IMR-90 (cell line): ENCODE results near the gene FAAP20. TPM values are rescaled to one million over a fixed set of nuclear protein-coding genes. Genes with fewer than 3 reads are reported as not detected.
A peak's percentile ranks its signal among the peaks of the same experiment; 100 is the strongest.

Experiments used
- ATAC-seq: fragments of 200-7000 bp; cut with Tn5 transposase; 2 replicates; pipeline ENCODE4 v1.9.1; 2020; ENCODE audit warnings: low read depth, mild to moderate bottlenecking, moderate library complexity
- BruUV-seq: library from RNA; stranded (reverse); fragments of 400-500 nt; replicated peaks from 2 replicates; lab custom pipeline; 2021; lab: Mats Ljungman, UMichigan
- CTCF ChIA-PET: fragments of 300-600 bp; formaldehyde crosslinking; extraction: SDS; loops from one replicate; lab custom pipeline; 2021; ENCODE audit warnings: antibody characterized with exemption; lab: Yijun Ruan, JAX
- POLR2A ChIA-PET: fragments of 300-600 bp; sonication (Branson Sonifier 250); formaldehyde crosslinking; loops from one replicate; lab custom pipeline; 2022; ENCODE audit warnings: antibody characterized with exemption; ENCODE audit not compliant: unreplicated experiment; lab: Charles Lee
- DNase-seq: peaks from one replicate; pipeline ENCODE4 v3.0.0; 2013
- H2AFZ ChIP-seq: replicated peaks from 2 replicates; pipeline ENCODE3; 2013; ENCODE audit warnings: low read length, mild to moderate bottlenecking; ENCODE audit not compliant: poor library complexity
- H2AK5ac ChIP-seq: 2 replicates; pipeline ENCODE4 v1.6.1; 2013; ENCODE audit warnings: low read depth, low read length, inconsistent platforms
- H2AK9ac ChIP-seq: replicated peaks from 2 replicates; pipeline ENCODE3; 2013; ENCODE audit warnings: mild to moderate bottlenecking, low read depth, low read length, moderate library complexity; ENCODE audit not compliant: poor library complexity
- H2BK120ac ChIP-seq: 2 replicates; pipeline ENCODE4 v1.6.1; 2013; ENCODE audit warnings: low read depth, low read length, inconsistent platforms
- H2BK15ac ChIP-seq: 3 replicates; pipeline ENCODE4 v1.6.1; 2013; ENCODE audit warnings: low read depth, low read length, inconsistent platforms
- H2BK20ac ChIP-seq: 2 replicates; pipeline ENCODE4 v1.6.1; 2013; ENCODE audit warnings: low read depth, mild to moderate bottlenecking, inconsistent platforms, low read length, moderate library complexity
- H2BK5ac ChIP-seq: 2 replicates; pipeline ENCODE4 v1.6.1; 2013; ENCODE audit warnings: mild to moderate bottlenecking, low read depth, low read length, inconsistent platforms; ENCODE audit not compliant: poor library complexity, severe bottlenecking
- H3K14ac ChIP-seq: replicated peaks from 2 replicates; pipeline ENCODE4 v1.6.1; 2013; ENCODE audit warnings: low read depth, low read length, inconsistent platforms
- H3K18ac ChIP-seq: 2 replicates; pipeline ENCODE4 v1.6.1; 2013; ENCODE audit warnings: low read depth, low read length, control low read depth
- H3K23ac ChIP-seq: 2 replicates; pipeline ENCODE4 v1.6.1; 2013; ENCODE audit warnings: low read depth, low read length, inconsistent platforms
- H3K27ac ChIP-seq: 2 replicates; pipeline ENCODE4 v1.5.1; 2013; ENCODE audit warnings: mild to moderate bottlenecking, control low read depth, low read length; ENCODE audit not compliant: insufficient read depth
- H3K27me3 ChIP-seq: 2 replicates; pipeline ENCODE4 v1.6.1; 2013; ENCODE audit warnings: low read length; ENCODE audit not compliant: control insufficient read depth, insufficient read depth
- H3K36me3 ChIP-seq: 2 replicates; pipeline ENCODE4 v1.6.1; 2013; ENCODE audit warnings: low read length, mixed read lengths; ENCODE audit not compliant: control insufficient read depth, insufficient read depth
- H3K4ac ChIP-seq: 2 replicates; pipeline ENCODE4 v1.6.1; 2013; ENCODE audit warnings: low read depth, low read length, inconsistent platforms
- H3K4me1 ChIP-seq: 2 replicates; pipeline ENCODE4 v1.6.1; 2013; ENCODE audit warnings: low read length, mixed read lengths; ENCODE audit not compliant: control insufficient read depth, insufficient read depth
- H3K4me2 ChIP-seq: 2 replicates; pipeline ENCODE4 v1.6.1; 2013; ENCODE audit warnings: low read depth, mild to moderate bottlenecking, control low read depth, low read length, moderate library complexity
- H3K4me3 ChIP-seq: 2 replicates; pipeline ENCODE4 v1.5.1; 2013; ENCODE audit warnings: low read depth, mild to moderate bottlenecking, control low read depth, low read length, moderate library complexity; ENCODE audit not compliant: insufficient read depth
- H3K56ac ChIP-seq: 2 replicates; pipeline ENCODE4 v1.6.1; 2013; ENCODE audit warnings: low read length, inconsistent platforms; ENCODE audit not compliant: insufficient read depth; ENCODE audit errors: extremely low read depth
- H3K79me1 ChIP-seq, 2 experiments: 2 replicates each; pipeline ENCODE4 v1.6.1; 2013; ENCODE audit warnings: low read length in 2 of 2, inconsistent platforms in 1 of 2, low read depth in 1 of 2
- H3K9ac ChIP-seq: 2 replicates; pipeline ENCODE4 v1.6.1; 2013; ENCODE audit warnings: low read depth, low read length, control low read depth
- H3K9me1 ChIP-seq: 2 replicates; pipeline ENCODE4 v1.6.1; 2013; ENCODE audit warnings: low read length, inconsistent platforms; ENCODE audit not compliant: insufficient read depth
- H3K9me3 ChIP-seq: 2 replicates; pipeline ENCODE4 v1.6.1; 2013; ENCODE audit warnings: low read length; ENCODE audit not compliant: control insufficient read depth, insufficient read depth
- H4K20me1 ChIP-seq: 2 replicates; pipeline ENCODE4 v1.6.1; 2013; ENCODE audit warnings: low read length, inconsistent platforms; ENCODE audit not compliant: insufficient read depth
- H4K5ac ChIP-seq: 2 replicates; pipeline ENCODE4 v1.6.1; 2013; ENCODE audit warnings: mild to moderate bottlenecking, low read depth, low read length, control low read depth
- H4K8ac ChIP-seq, 2 experiments: 2 replicates each; pipeline ENCODE4 v1.6.1; 2013; ENCODE audit warnings: low read depth in 2 of 2, low read length in 2 of 2, control low read depth in 1 of 2, inconsistent platforms in 1 of 2
- H4K91ac ChIP-seq: 2 replicates; pipeline ENCODE4 v1.6.1; 2013; ENCODE audit warnings: low read depth, low read length, inconsistent platforms; ENCODE audit not compliant: insufficient read depth
- BHLHE40 ChIP-seq: fragments of 150-350 bp; IDR thresholded peaks from 2 replicates; pipeline ENCODE4 v1.6.1; 2016; ENCODE audit warnings: mild to moderate bottlenecking, low read depth, low read length
- CEBPB ChIP-seq: IDR thresholded peaks from 2 replicates; pipeline ENCODE4 v1.6.1; 2012; ENCODE audit warnings: low read depth, low read length, improper control_type of control experiment
- CHD1 ChIP-seq: IDR thresholded peaks from 2 replicates; pipeline ENCODE4 v1.6.1; 2012; ENCODE audit warnings: low read depth, low read length, improper control_type of control experiment
- FOS ChIP-seq: fragments of 150-350 bp; IDR thresholded peaks from 2 replicates; pipeline ENCODE4 v1.6.1; 2016; ENCODE audit warnings: low read depth, low read length
- MAFK ChIP-seq: IDR thresholded peaks from 2 replicates; pipeline ENCODE4 v1.6.1; 2012; ENCODE audit warnings: low read depth, low read length, improper control_type of control experiment
- MAZ ChIP-seq: IDR thresholded peaks from 2 replicates; pipeline ENCODE4 v1.6.1; 2012; ENCODE audit warnings: low read depth, mild to moderate bottlenecking, low read length, improper control_type of control experiment, moderate library complexity, borderline replicate concordance
- MXI1 ChIP-seq: IDR thresholded peaks from 2 replicates; pipeline ENCODE4 v1.6.1; 2012; ENCODE audit warnings: low read depth, mild to moderate bottlenecking, low read length, moderate library complexity, borderline replicate concordance
- NFE2L2 ChIP-seq: fragments of 150-350 bp; IDR thresholded peaks from 2 replicates; pipeline ENCODE4 v1.6.1; 2016; ENCODE audit warnings: low read depth, mild to moderate bottlenecking, low read length
- POLR2A ChIP-seq: IDR thresholded peaks from 2 replicates; pipeline ENCODE4 v1.6.1; 2012; ENCODE audit warnings: mild to moderate bottlenecking, low read depth, low read length
- RAD21 ChIP-seq: IDR thresholded peaks from 2 replicates; pipeline ENCODE4 v1.6.1; 2012; ENCODE audit warnings: low read length, improper control_type of control experiment
- RCOR1 ChIP-seq: IDR thresholded peaks from 2 replicates; pipeline ENCODE4 v1.6.1; 2012; ENCODE audit warnings: mild to moderate bottlenecking, low read length, improper control_type of control experiment; ENCODE audit not compliant: insufficient replicate concordance
- RFX5 ChIP-seq: IDR thresholded peaks from 2 replicates; pipeline ENCODE4 v1.8.0; 2012; ENCODE audit warnings: low read depth, mild to moderate bottlenecking, low read length, moderate library complexity
- SMC3 ChIP-seq: fragments of 150-350 bp; IDR thresholded peaks from 2 replicates; pipeline ENCODE4 v1.6.1; 2016; ENCODE audit warnings: low read depth, mild to moderate bottlenecking, antibody characterized with exemption, low read length, moderate library complexity
- WGBS, 2 experiments: methylation state at CpG; one replicate each; pipeline versions ENCODE4 v1.1.5 to v1.1.7; 2013; ENCODE audit warnings: missing lambda C conversion rate in 2 of 2; ENCODE audit not compliant: insufficient read length in 1 of 2; ENCODE audit errors: extremely low coverage in 2 of 2; 5-methylcytosine and 5-hydroxymethylcytosine counted together
- dilution Hi-C: fragments of 300-500 bp; cut with HindIII; formaldehyde crosslinking; loops from one replicate; pipeline ENCODE4 v1.14.3; 2018; ENCODE audit warnings: low sequenced_read_pairs; ENCODE audit not compliant: unreplicated experiment
- in situ Hi-C: fragments of 300-500 bp; cut with MboI; formaldehyde crosslinking; loops from 3 replicates; pipeline ENCODE4 v1.14.3; 2019; ENCODE audit warnings: low sequenced_read_pairs, inconsistent platforms, mixed read lengths
- intact Hi-C: fragments of 100-400 bp; cut with micrococcal nuclease; formaldehyde crosslinking; loops from 2 replicates; pipeline ENCODE4 v1.10.0; 2022
- polyA plus RNA-seq, 3 experiments: library from polyadenylated mRNA; depleted of rRNA; stranded (reverse); fragments of >200 nt; gene quantifications; 2 replicates each; pipeline ENCODE4 v1.2.3, GENCODE V29; 2012; ENCODE audit warnings: low replicate concordance in 1 of 3
- total RNA-seq: library from RNA; depleted of rRNA; stranded (reverse); fragments of >200 nt; gene quantifications from 2 replicates; pipeline ENCODE4 v1.2.3, GENCODE V29; 2012
- TF ChIP-seq, protein P1 (sequence below): conservative IDR thresholded peaks from 2 replicates; pipeline ENCODE4 v1.5.1; 2012; ENCODE audit warnings: mild to moderate bottlenecking, low read depth, low read length, improper control_type of control experiment
- TF ChIP-seq, protein P2 (sequence below): fragments of 150-350 bp; IDR thresholded peaks from 2 replicates; pipeline ENCODE4 v1.6.1; 2017; ENCODE audit warnings: mild to moderate bottlenecking, antibody characterized with exemption, low read length, low read depth
- TF ChIP-seq, protein P3 (sequence below): fragments of 150-350 bp; IDR thresholded peaks from 2 replicates; pipeline ENCODE4 v1.6.1; 2016; ENCODE audit warnings: low read depth, mild to moderate bottlenecking, low read length, moderate library complexity, borderline replicate concordance

Gene FAAP20
- total and polyA plus RNA-seq, 2 of the 4 experiments (the other 2 are of a cell fraction) = 6.5 to 31.5 TPM

DNA sequence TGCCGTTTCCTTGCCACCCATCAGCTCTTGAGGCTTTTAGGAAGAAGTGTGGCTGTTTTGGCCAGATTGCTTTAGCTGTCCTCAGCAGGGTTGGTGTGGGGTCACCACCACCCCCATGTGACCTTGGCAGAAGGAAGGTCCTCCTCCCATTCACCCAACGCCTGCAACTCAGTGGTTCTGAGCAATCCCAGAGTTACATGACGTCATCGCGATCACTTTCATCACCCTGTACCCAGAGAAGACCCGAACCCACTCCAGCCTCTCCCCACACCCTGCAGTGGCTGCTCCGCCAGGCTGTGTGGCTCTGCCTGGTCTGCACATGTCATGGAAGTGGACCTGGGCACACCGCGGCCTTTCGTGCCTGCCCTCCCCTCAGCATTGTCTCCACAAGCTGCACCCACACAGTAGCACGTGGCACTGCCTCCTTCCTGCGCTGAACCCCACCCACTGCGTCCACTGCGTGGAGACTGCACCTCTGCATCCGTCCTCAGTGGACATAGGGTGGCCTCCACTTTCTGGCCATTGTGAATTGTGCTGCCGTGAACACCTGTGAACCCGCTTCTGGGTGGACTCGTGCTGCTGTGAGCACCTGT, 16.5 kb downstream of the FAAP20 start:
- intact Hi-C loops = no loop called here
- Histone ChIP-seq H3K4me2 (no peak overlapping the region), H4K20me1 (no peaks in the 10 kb centered on the region), H3K18ac (no peak overlapping the region), H2BK15ac (no peak overlapping the region), H3K56ac (no peak overlapping the region), H3K23ac (no peak overlapping the region), H3K4me1 (no peaks in the 10 kb centered on the region), H3K9me1 (no peaks in the 10 kb centered on the region), H2AK9ac (no peak overlapping the region), H2AK5ac (no peak overlapping the region), H3K4ac (no peak overlapping the region), H2AFZ (peak overlapping the region; percentile 49), H3K27ac (no peak overlapping the region), H4K91ac (no peak overlapping the region), H3K9ac (no peak overlapping the region), H2BK120ac (no peak overlapping the region), H3K36me3 (no peaks in the 10 kb centered on the region), H3K79me1 (no peaks in the 10 kb centered on the region), H2BK5ac (no peak overlapping the region), H3K4me3 (no peak overlapping the region), H3K14ac (no peak overlapping the region), H4K5ac (no peak overlapping the region), H4K8ac (no peak overlapping the region), H3K27me3 (no peaks in the 10 kb centered on the region), H3K9me3 (no peaks in the 10 kb centered on the region), H2BK20ac (no peak overlapping the region)
- WGBS, 2 experiments = 93% methylated on average over 12 of the region's 18 CpGs; no CpG with 5 or more reads in 1 of the 2 experiments
- dilution Hi-C loops = no loop called here
- ChIA-PET CTCF (no interaction called here), POLR2A (no interaction called here)
- no peak for ATAC-seq
- in situ Hi-C loops = loop anchor here (25.0 kb wide), 1 partner anchor 359 kb away; the partner anchor contains the start of genes HES5 and PANK4
- no TSS peak for BruUV-seq
- no peak for TF ChIP-seq RAD21
- TF ChIP-seq, protein P1, sequence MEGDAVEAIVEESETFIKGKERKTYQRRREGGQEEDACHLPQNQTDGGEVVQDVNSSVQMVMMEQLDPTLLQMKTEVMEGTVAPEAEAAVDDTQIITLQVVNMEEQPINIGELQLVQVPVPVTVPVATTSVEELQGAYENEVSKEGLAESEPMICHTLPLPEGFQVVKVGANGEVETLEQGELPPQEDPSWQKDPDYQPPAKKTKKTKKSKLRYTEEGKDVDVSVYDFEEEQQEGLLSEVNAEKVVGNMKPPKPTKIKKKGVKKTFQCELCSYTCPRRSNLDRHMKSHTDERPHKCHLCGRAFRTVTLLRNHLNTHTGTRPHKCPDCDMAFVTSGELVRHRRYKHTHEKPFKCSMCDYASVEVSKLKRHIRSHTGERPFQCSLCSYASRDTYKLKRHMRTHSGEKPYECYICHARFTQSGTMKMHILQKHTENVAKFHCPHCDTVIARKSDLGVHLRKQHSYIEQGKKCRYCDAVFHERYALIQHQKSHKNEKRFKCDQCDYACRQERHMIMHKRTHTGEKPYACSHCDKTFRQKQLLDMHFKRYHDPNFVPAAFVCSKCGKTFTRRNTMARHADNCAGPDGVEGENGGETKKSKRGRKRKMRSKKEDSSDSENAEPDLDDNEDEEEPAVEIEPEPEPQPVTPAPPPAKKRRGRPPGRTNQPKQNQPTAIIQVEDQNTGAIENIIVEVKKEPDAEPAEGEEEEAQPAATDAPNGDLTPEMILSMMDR = no peak
- no peak for TF ChIP-seq RCOR1
- TF ChIP-seq BHLHE40 = no peak
- TF ChIP-seq MAFK = no peak
- no peak for TF ChIP-seq RFX5
- no peak for TF ChIP-seq CEBPB
- TF ChIP-seq, protein P2, sequence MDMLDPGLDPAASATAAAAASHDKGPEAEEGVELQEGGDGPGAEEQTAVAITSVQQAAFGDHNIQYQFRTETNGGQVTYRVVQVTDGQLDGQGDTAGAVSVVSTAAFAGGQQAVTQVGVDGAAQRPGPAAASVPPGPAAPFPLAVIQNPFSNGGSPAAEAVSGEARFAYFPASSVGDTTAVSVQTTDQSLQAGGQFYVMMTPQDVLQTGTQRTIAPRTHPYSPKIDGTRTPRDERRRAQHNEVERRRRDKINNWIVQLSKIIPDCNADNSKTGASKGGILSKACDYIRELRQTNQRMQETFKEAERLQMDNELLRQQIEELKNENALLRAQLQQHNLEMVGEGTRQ = no peak
- TF ChIP-seq, protein P3, sequence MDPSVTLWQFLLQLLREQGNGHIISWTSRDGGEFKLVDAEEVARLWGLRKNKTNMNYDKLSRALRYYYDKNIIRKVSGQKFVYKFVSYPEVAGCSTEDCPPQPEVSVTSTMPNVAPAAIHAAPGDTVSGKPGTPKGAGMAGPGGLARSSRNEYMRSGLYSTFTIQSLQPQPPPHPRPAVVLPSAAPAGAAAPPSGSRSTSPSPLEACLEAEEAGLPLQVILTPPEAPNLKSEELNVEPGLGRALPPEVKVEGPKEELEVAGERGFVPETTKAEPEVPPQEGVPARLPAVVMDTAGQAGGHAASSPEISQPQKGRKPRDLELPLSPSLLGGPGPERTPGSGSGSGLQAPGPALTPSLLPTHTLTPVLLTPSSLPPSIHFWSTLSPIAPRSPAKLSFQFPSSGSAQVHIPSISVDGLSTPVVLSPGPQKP = no peak
- no peak for TF ChIP-seq POLR2A
- no peak for TF ChIP-seq MXI1
- TF ChIP-seq SMC3 = no peak
- TF ChIP-seq MAZ = no peak
- no peak for TF ChIP-seq FOS
- no peak for TF ChIP-seq CHD1
- no peak for TF ChIP-seq NFE2L2
- no peak for DNase-seq
